Activated T-helper 2 cell treated with anti-CD3 and anti-CD28 coated beads, Interferon-gamma antibody, Interleukin-2, Interleukin-4, amounts not matched to agents 10 μg/mL and 5 μg/mL and 100 μg/mL, durations not matched to agents 14 hours and 24 hours and 36 hours (primary cell): Measurements from ENCODE around the gene SUPT6H. TPM values are rescaled to one million over a fixed set of nuclear protein-coding genes. Genes with fewer than 3 reads are reported as not detected.

Experiments used
- DNase-seq: peaks from one replicate; pipeline ENCODE4 v3.0.0; 2021; ENCODE audit warnings: low spot score
- H3K27ac Mint-ChIP-seq: one replicate; pipeline ENCODE4 v1.8.0; 2021; ENCODE audit warnings: mixed read lengths
- H3K27me3 Mint-ChIP-seq: one replicate; pipeline ENCODE4 v1.8.0; 2021; ENCODE audit warnings: low read depth, mixed read lengths
- H3K36me3 Mint-ChIP-seq: one replicate; pipeline ENCODE4 v1.8.0; 2021; ENCODE audit warnings: low read depth, mixed read lengths
- H3K4me1 Mint-ChIP-seq: one replicate; pipeline ENCODE4 v1.8.0; 2021; ENCODE audit warnings: low read depth, mixed read lengths
- H3K4me3 Mint-ChIP-seq: one replicate; pipeline ENCODE4 v1.8.0; 2021; ENCODE audit warnings: low read depth, mild to moderate bottlenecking, moderate library complexity, mixed read lengths
- H3K9me3 Mint-ChIP-seq: one replicate; pipeline ENCODE4 v1.8.0; 2021; ENCODE audit warnings: mixed read lengths
- intact Hi-C: fragments of 100-400 bp; cut with micrococcal nuclease; formaldehyde crosslinking; loops from one replicate; pipeline ENCODE4 v1.15.1; 2023
- total RNA-seq: library from RNA; stranded (reverse); gene quantifications from 2 replicates; pipeline ENCODE4 v1.2.3, GENCODE V29; 2022

SUPT6H gene
- total RNA-seq, 1 donor from 2014 or later = 97.5 TPM

- peak overlapping the region; percentile 13 for H3K4me3 Mint-ChIP-seq
- H3K4me1 Mint-ChIP-seq = peaks cover 13% of the 10 kb centered on the region
- intact Hi-C loops = no loop called here
- DNase-seq = no peak
- H3K36me3 Mint-ChIP-seq = peaks cover 72% of the 10 kb centered on the region
- peak overlapping the region; percentile 5 for H3K27ac Mint-ChIP-seq
- H3K27me3 Mint-ChIP-seq = no peaks in the 10 kb centered on the region
- H3K9me3 Mint-ChIP-seq = no peaks in the 10 kb centered on the region
Observed at GRCh38 chr17:28747801-28748750, 86.1 kb downstream of the SUPT6H start.

- peak overlapping the region; percentile 53 for H3K27ac Mint-ChIP-seq
- no peak overlapping the region for H3K4me3 Mint-ChIP-seq
- peaks cover 11% of the 10 kb centered on the region for H3K4me1 Mint-ChIP-seq
- no peaks in the 10 kb centered on the region for H3K9me3 Mint-ChIP-seq
- intact Hi-C loops = no loop called here
- no peaks in the 10 kb centered on the region for H3K27me3 Mint-ChIP-seq
- H3K36me3 Mint-ChIP-seq = peaks cover 72% of the 10 kb centered on the region
- no peak for DNase-seq
Observed at GRCh38 chr17:28748852-28749515, 87.0 kb downstream of the SUPT6H start.

GRCh38 chr17:28749516-28750177 lies 87.6 kb downstream of the SUPT6H start:
- Mint-ChIP-seq H3K4me3 (no peak overlapping the region), H3K27ac (no peak overlapping the region), H3K4me1 (peaks cover 11% of the 10 kb centered on the region), H3K9me3 (no peaks in the 10 kb centered on the region), H3K27me3 (no peaks in the 10 kb centered on the region), H3K36me3 (peaks cover 73% of the 10 kb centered on the region)
- intact Hi-C loops = loop anchor here (1.0 to 5.0 kb wide), 2 partner anchors 22 to 32 kb away; partner anchors contain the start of genes RAB34 and RPL23A
- no peak for DNase-seq

- Mint-ChIP-seq H3K36me3 (peaks cover 65% of the 10 kb centered on the region), H3K9me3 (no peaks in the 10 kb centered on the region), H3K27me3 (no peaks in the 10 kb centered on the region), H3K4me3 (no peak overlapping the region), H3K27ac (no peak overlapping the region), H3K4me1 (peaks cover 11% of the 10 kb centered on the region)
- peak; percentile 82 for DNase-seq
- intact Hi-C loops = loop anchor here (1.0 to 5.0 kb wide), 2 partner anchors 23 to 33 kb away; partner anchors contain the start of genes RAB34 and RPL23A
Observed at GRCh38 chr17:28750178-28751047, 88.4 kb downstream of the SUPT6H start.

- H3K4me1 Mint-ChIP-seq = peaks cover 8% of the 10 kb centered on the region
- intact Hi-C loops = loop anchor here (5.0 kb wide), 1 partner anchor 34 kb away; the partner anchor contains the start of genes RAB34 and RPL23A
- H3K27me3 Mint-ChIP-seq = no peaks in the 10 kb centered on the region
- H3K27ac Mint-ChIP-seq = no peak overlapping the region
- peaks cover 60% of the 10 kb centered on the region for H3K36me3 Mint-ChIP-seq
- H3K9me3 Mint-ChIP-seq = no peaks in the 10 kb centered on the region
- no peak overlapping the region for H3K4me3 Mint-ChIP-seq
- DNase-seq = no peak
Observed at GRCh38 chr17:28751600-28752366, 89.8 kb downstream of the SUPT6H start.

Other genes with a start within 250 kb of the SUPT6H start
- not detected in 2 replicates for gene SLC13A2, start 188.6 kb upstream of the SUPT6H start, total RNA-seq
- not detected in 2 replicates for gene FOXN1, start 155.9 kb upstream of the SUPT6H start, total RNA-seq
- gene UNC119, start 109.6 kb upstream of the SUPT6H start, total RNA-seq = 55.3 and 63.9 TPM in 2 replicates
- gene PIGS, start 90.7 kb upstream of the SUPT6H start, total RNA-seq = 65.1 and 70.9 TPM in 2 replicates
- gene ALDOC, start 85.3 kb upstream of the SUPT6H start, total RNA-seq = 95.0 and 95.7 TPM in 2 replicates
- 92.5 and 98.8 TPM in 2 replicates for gene SPAG5, start 63.2 kb upstream of the SUPT6H start, total RNA-seq
- 35.2 and 37.9 TPM in 2 replicates for gene RSKR, start 48.0 kb upstream of the SUPT6H start, total RNA-seq
- gene BLTP2, start 17.0 kb upstream of the SUPT6H start, total RNA-seq = 196 and 213 TPM in 2 replicates
- 40.3 and 49.2 TPM in 2 replicates for gene SDF2, start 299 bp upstream of the SUPT6H start, total RNA-seq
- 7.0 and 7.7 TPM in 2 replicates for gene PROCA1, start 49.7 kb downstream of the SUPT6H start, total RNA-seq
- gene RAB34, start 55.7 kb downstream of the SUPT6H start, total RNA-seq = 19.4 and 21.5 TPM in 2 replicates
- 1,712 and 1,733 TPM in 2 replicates for gene RPL23A, start 57.8 kb downstream of the SUPT6H start, total RNA-seq
- 8.0 and 8.2 TPM in 2 replicates for gene TLCD1, start 64.0 kb downstream of the SUPT6H start, total RNA-seq
- gene NEK8, start 66.6 kb downstream of the SUPT6H start, total RNA-seq = 3.6 and 4.2 TPM in 2 replicates
- gene TRAF4, start 81.8 kb downstream of the SUPT6H start, total RNA-seq = 125 and 129 TPM in 2 replicates
- gene FAM222B, start 180.6 kb downstream of the SUPT6H start, total RNA-seq = 19.6 and 23.0 TPM in 2 replicates
- gene ERAL1, start 192.8 kb downstream of the SUPT6H start, total RNA-seq = 54.5 and 60.4 TPM in 2 replicates
- 136 and 143 TPM in 2 replicates for gene FLOT2, start 235.5 kb downstream of the SUPT6H start, total RNA-seq
- 30.6 and 32.9 TPM in 2 replicates for gene DHRS13, start 240.9 kb downstream of the SUPT6H start, total RNA-seq